H9 (cell line): Measurements from ENCODE around the gene AK5. TPM values are rescaled to one million over a fixed set of nuclear protein-coding genes. Genes with fewer than 3 reads are reported as not detected.

Experiments used
- DNase-seq: peaks from one replicate; pipeline ENCODE4 v3.0.0-alpha.2; 2017
- H2AFZ ChIP-seq: one replicate; pipeline ENCODE4 v1.6.1; 2013; ENCODE audit warnings: mild to moderate bottlenecking, low read length, control low read depth, moderate library complexity
- H2AK5ac ChIP-seq: 2 replicates; pipeline ENCODE4 v1.6.1; 2013; ENCODE audit warnings: low read length, control low read depth, mixed read lengths; ENCODE audit not compliant: insufficient read length
- H2BK120ac ChIP-seq: one replicate; pipeline ENCODE4 v1.6.1; 2013; ENCODE audit warnings: low read depth, mild to moderate bottlenecking, low read length, control low read depth, inconsistent platforms; ENCODE audit not compliant: poor library complexity, severe bottlenecking
- H2BK12ac ChIP-seq: 2 replicates; pipeline ENCODE4 v1.6.1; 2013; ENCODE audit warnings: low read length, control low read depth, mixed read lengths, low read depth; ENCODE audit not compliant: insufficient read length
- H2BK15ac ChIP-seq: 2 replicates; pipeline ENCODE4 v1.6.1; 2013; ENCODE audit warnings: low read depth, low read length, control low read depth
- H2BK20ac ChIP-seq: one replicate; pipeline ENCODE4 v1.6.1; 2013; ENCODE audit warnings: low read depth, mild to moderate bottlenecking, low read length, control low read depth, inconsistent platforms; ENCODE audit not compliant: poor library complexity, severe bottlenecking
- H2BK5ac ChIP-seq: 2 replicates; pipeline ENCODE4 v1.6.1; 2013; ENCODE audit warnings: low read length, control low read depth, mixed read lengths; ENCODE audit not compliant: insufficient read length
- H3K14ac ChIP-seq: 2 replicates; pipeline ENCODE4 v1.6.1; 2013; ENCODE audit warnings: low read length, control low read depth; ENCODE audit not compliant: insufficient read depth
- H3K18ac ChIP-seq: 2 replicates; pipeline ENCODE4 v1.6.1; 2013; ENCODE audit warnings: low read depth, mild to moderate bottlenecking, mixed read lengths, low read length, control low read depth; ENCODE audit not compliant: insufficient read length
- H3K23ac ChIP-seq: 2 replicates; pipeline ENCODE4 v1.6.1; 2013; ENCODE audit warnings: low read length, control low read depth, mixed read lengths, low read depth; ENCODE audit not compliant: insufficient read length
- H3K23me2 ChIP-seq: 2 replicates; pipeline ENCODE4 v1.6.1; 2013; ENCODE audit warnings: low read depth, mild to moderate bottlenecking, mixed read lengths, low read length, control low read depth; ENCODE audit not compliant: insufficient read length, poor library complexity, severe bottlenecking
- H3K27ac ChIP-seq: 2 replicates; pipeline ENCODE4 v1.5.1; 2013; ENCODE audit warnings: low read length, control low read depth, mixed read lengths, low read depth; ENCODE audit not compliant: insufficient read length
- H3K27me3 ChIP-seq: 2 replicates; pipeline ENCODE4 v1.6.1; 2013; ENCODE audit warnings: low read length, control low read depth, inconsistent platforms; ENCODE audit not compliant: insufficient read depth
- H3K4ac ChIP-seq: 2 replicates; pipeline ENCODE4 v1.6.1; 2013; ENCODE audit warnings: low read depth, mild to moderate bottlenecking, control low read depth, inconsistent platforms, low read length, moderate library complexity
- H3K4me1 ChIP-seq: 2 replicates; pipeline ENCODE4 v1.6.1; 2013; ENCODE audit warnings: low read length, control low read depth, inconsistent platforms; ENCODE audit not compliant: insufficient read depth
- H3K4me2 ChIP-seq: 2 replicates; pipeline ENCODE4 v1.6.1; 2013; ENCODE audit warnings: low read length, control low read depth, mixed read lengths; ENCODE audit not compliant: insufficient read length, insufficient read depth
- H3K56ac ChIP-seq: 2 replicates; pipeline ENCODE4 v1.6.1; 2013; ENCODE audit warnings: low read depth, mild to moderate bottlenecking, mixed read lengths, low read length, control low read depth; ENCODE audit not compliant: insufficient read length
- H3K79me1 ChIP-seq: 2 replicates; pipeline ENCODE4 v1.6.1; 2013; ENCODE audit warnings: low read depth, mild to moderate bottlenecking, moderate library complexity, low read length, control low read depth, inconsistent platforms; ENCODE audit not compliant: insufficient read depth, poor library complexity, severe bottlenecking
- H3K79me2 ChIP-seq: 2 replicates; pipeline ENCODE4 v1.6.1; 2013; ENCODE audit warnings: low read length, control low read depth, inconsistent platforms; ENCODE audit not compliant: insufficient read depth
- H3K9ac ChIP-seq: 2 replicates; pipeline ENCODE4 v1.6.1; 2013; ENCODE audit warnings: low read length, control low read depth, mixed read lengths; ENCODE audit not compliant: insufficient read length; ENCODE audit errors: extremely low read depth
- H3K9me3 ChIP-seq: one replicate; pipeline ENCODE4 v1.6.1; 2013; ENCODE audit warnings: low read depth, low read length, inconsistent platforms; ENCODE audit not compliant: control insufficient read depth
- H3T11ph ChIP-seq: one replicate; pipeline ENCODE4 v1.6.1; 2013; ENCODE audit warnings: mild to moderate bottlenecking, low read length, control low read depth, inconsistent platforms
- H4K20me1 ChIP-seq: one replicate; pipeline ENCODE4 v1.6.1; 2013; ENCODE audit not compliant: control insufficient read depth, insufficient read length, insufficient read depth
- H4K5ac ChIP-seq: 2 replicates; pipeline ENCODE4 v1.6.1; 2013; ENCODE audit warnings: low read depth, mild to moderate bottlenecking, mixed read lengths, low read length, control low read depth; ENCODE audit not compliant: insufficient read length
- H4K8ac ChIP-seq: replicated peaks from 2 replicates; pipeline ENCODE4 v1.6.1; 2013; ENCODE audit warnings: low read length, control low read depth, mixed read lengths, low read depth; ENCODE audit not compliant: insufficient read length
- H4K91ac ChIP-seq: 2 replicates; pipeline ENCODE4 v1.6.1; 2013; ENCODE audit warnings: low read depth, mild to moderate bottlenecking, moderate library complexity, mixed read lengths, low read length, control low read depth; ENCODE audit not compliant: insufficient read length
- H3K27ac Mint-ChIP-seq, 3 experiments: 2 replicates in 2 of 3; 3 replicates in 1 of 3; pipeline ENCODE4 v1.8.0; 2020 to 2021; ENCODE audit warnings: mixed read lengths in 3 of 3, mild to moderate bottlenecking in 1 of 3, moderate library complexity in 1 of 3
- H3K27me3 Mint-ChIP-seq: 2 replicates; pipeline ENCODE4 v1.8.0; 2021; ENCODE audit warnings: low read depth, mild to moderate bottlenecking, moderate library complexity, mixed read lengths
- H3K36me3 Mint-ChIP-seq, 3 experiments: 2 replicates in 2 of 3; 3 replicates in 1 of 3; pipeline ENCODE4 v1.8.0; 2020 to 2021; ENCODE audit warnings: low read depth in 3 of 3, mixed read lengths in 3 of 3; ENCODE audit not compliant: insufficient read depth in 1 of 3
- H3K4me1 Mint-ChIP-seq, 2 experiments: 2 replicates each; pipeline ENCODE4 v1.8.0; 2020; ENCODE audit warnings: mixed read lengths in 2 of 2
- H3K4me3 Mint-ChIP-seq, 2 experiments: 2 replicates in 1 of 2; 3 replicates in 1 of 2; pipeline ENCODE4 v1.8.0; 2020 to 2021; ENCODE audit warnings: mild to moderate bottlenecking in 2 of 2, mixed read lengths in 2 of 2, moderate library complexity in 1 of 2
- H3K9me3 Mint-ChIP-seq, 2 experiments: 2 replicates in 1 of 2; 3 replicates in 1 of 2; pipeline ENCODE4 v1.8.0; 2020; ENCODE audit warnings: mild to moderate bottlenecking in 2 of 2, mixed read lengths in 2 of 2, moderate library complexity in 1 of 2
- CTCF ChIP-seq: fragments of 200-600 bp; sonication (generic); conservative IDR thresholded peaks from 3 replicates; pipeline ENCODE4 v1.8.0; 2021; ENCODE audit warnings: antibody characterized with exemption, mild to moderate bottlenecking
- WGBS: extraction: QIAGEN DNeasy Blood & Tissue Kit; methylation state at CpG from one replicate; pipeline ENCODE4 v1.1.7; 2013; ENCODE audit warnings: missing lambda C conversion rate, low lambda C conversion rate, mixed read lengths; ENCODE audit not compliant: insufficient read length; ENCODE audit errors: extremely low coverage; 5-methylcytosine and 5-hydroxymethylcytosine counted together
- total RNA-seq: library from RNA; stranded (reverse); gene quantifications from 2 replicates; pipeline ENCODE4 v1.2.1, GENCODE V29; 2021

AK5 gene
- total RNA-seq, 1 experiment from 2014 or later, result 2.5 TPM

GRCh38 chr1:77292551-77292950 is 10.7 kb downstream of the AK5 start:
- Histone ChIP-seq H3K27ac (no peak overlapping the region), H2AFZ (no peak overlapping the region), H2BK5ac (no peak overlapping the region), H2BK20ac (no peak overlapping the region), H3K23ac (no peak overlapping the region), H3K4ac (no peak overlapping the region), H3K4me2 (no peak overlapping the region), H3K14ac (no peak overlapping the region), H3K27me3 (no peaks in the 10 kb centered on the region), H4K20me1 (no peaks in the 10 kb centered on the region), H3K79me1 (no peaks in the 10 kb centered on the region), H2AK5ac (no peak overlapping the region), H4K91ac (no peak overlapping the region), H4K8ac (no peak overlapping the region), H3K4me1 (no peaks in the 10 kb centered on the region), H3K18ac (no peak overlapping the region), H3K23me2 (no peaks in the 10 kb centered on the region), H3K56ac (no peak overlapping the region), H2BK120ac (no peak overlapping the region), H2BK12ac (no peak overlapping the region), H3K9ac (no peak overlapping the region), H3K79me2 (no peaks in the 10 kb centered on the region), H3T11ph (no peak overlapping the region), H2BK15ac (no peak overlapping the region), H4K5ac (no peak overlapping the region), H3K9me3 (no peaks in the 10 kb centered on the region)
- Mint-ChIP-seq H3K9me3 (no peaks in the 10 kb centered on the region), H3K4me1 (no peaks in the 10 kb centered on the region), H3K27ac (no peak overlapping the region), H3K4me3 (no peak overlapping the region), H3K27me3 (no peaks in the 10 kb centered on the region; the same call in 1 of the 2 replicates), H3K36me3 (no peaks in the 10 kb centered on the region)
- DNase-seq, result no peak
- TF ChIP-seq CTCF, result no peak
- WGBS, result no CpG with 5 or more reads among the region's 4 CpGs
